Trophoblast cell (in vitro differentiated cells and primary cell): ENCODE data around the gene MC4R.

Experiments
- DNase-seq, 2 donors: peaks; one replicate each; pipeline ENCODE4 v3.0.0-alpha.2; 2016
- H2AFZ ChIP-seq: 2 replicates; pipeline ENCODE4 v1.6.1; 2013; ENCODE audit warnings: low read length, moderate library complexity, mild to moderate bottlenecking; ENCODE audit not compliant: insufficient read depth, poor library complexity
- H2AK5ac ChIP-seq: 2 replicates; pipeline ENCODE4 v1.6.1; 2013; ENCODE audit warnings: mild to moderate bottlenecking, low read length
- H2BK120ac ChIP-seq: 2 replicates; pipeline ENCODE4 v1.6.1; 2013; ENCODE audit warnings: low read length, mild to moderate bottlenecking, moderate library complexity; ENCODE audit not compliant: insufficient read depth, poor library complexity
- H2BK12ac ChIP-seq: 2 replicates; pipeline ENCODE4 v1.6.1; 2013; ENCODE audit warnings: mild to moderate bottlenecking, low read length, moderate library complexity
- H2BK5ac ChIP-seq: 2 replicates; pipeline ENCODE4 v1.6.1; 2013; ENCODE audit warnings: low read length, low read depth, moderate library complexity, mild to moderate bottlenecking; ENCODE audit not compliant: poor library complexity
- H3K14ac ChIP-seq: 2 replicates; pipeline ENCODE4 v1.6.1; 2013; ENCODE audit warnings: mild to moderate bottlenecking, low read length
- H3K18ac ChIP-seq: 2 replicates; pipeline ENCODE4 v1.6.1; 2013; ENCODE audit warnings: mild to moderate bottlenecking, low read length
- H3K23ac ChIP-seq: 2 replicates; pipeline ENCODE4 v1.6.1; 2013; ENCODE audit warnings: low read length
- H3K27ac ChIP-seq: 2 replicates; pipeline ENCODE4 v1.5.1; 2013; ENCODE audit warnings: low read depth, mild to moderate bottlenecking, inconsistent platforms, low read length, moderate library complexity
- H3K27me3 ChIP-seq: 2 replicates; pipeline ENCODE4 v1.6.1; 2013; ENCODE audit warnings: inconsistent platforms, mild to moderate bottlenecking, low read length, moderate library complexity; ENCODE audit not compliant: insufficient read depth
- H3K36me3 ChIP-seq, 2 experiments: 1 replicate in 1 of 2; 2 replicates in 1 of 2; pipeline ENCODE4 v1.6.1; 2013; ENCODE audit warnings: low read length in 2 of 2, mild to moderate bottlenecking in 2 of 2, moderate library complexity in 1 of 2; ENCODE audit not compliant: insufficient read depth in 2 of 2, control insufficient read depth in 1 of 2
- H3K4ac ChIP-seq: 2 replicates; pipeline ENCODE4 v1.6.1; 2013; ENCODE audit warnings: low read depth, mild to moderate bottlenecking, low read length, moderate library complexity
- H3K4me1 ChIP-seq, 2 experiments: 1 replicate in 1 of 2; 2 replicates in 1 of 2; pipeline ENCODE4 v1.6.1; 2013; ENCODE audit warnings: low read length in 2 of 2, mild to moderate bottlenecking in 2 of 2, moderate library complexity in 1 of 2; ENCODE audit not compliant: insufficient read depth in 2 of 2, control insufficient read depth in 1 of 2
- H3K4me2 ChIP-seq: 2 replicates; pipeline ENCODE4 v1.6.1; 2013; ENCODE audit warnings: inconsistent platforms, mild to moderate bottlenecking, low read length, moderate library complexity
- H3K4me3 ChIP-seq: 2 replicates; pipeline ENCODE4 v1.5.1; 2013; ENCODE audit warnings: mild to moderate bottlenecking, low read depth, low read length, inconsistent platforms
- H3K79me1 ChIP-seq: one replicate; pipeline ENCODE4 v1.6.1; 2013; ENCODE audit warnings: low read length
- H3K79me2 ChIP-seq: 2 replicates; pipeline ENCODE4 v1.6.1; 2013; ENCODE audit warnings: low read length, mild to moderate bottlenecking; ENCODE audit not compliant: control insufficient read depth, insufficient read depth, poor library complexity
- H3K9ac ChIP-seq: 2 replicates; pipeline ENCODE4 v1.6.1; 2013; ENCODE audit warnings: mild to moderate bottlenecking, low read length
- H3K9me3 ChIP-seq: 2 replicates; pipeline ENCODE4 v1.6.1; 2013; ENCODE audit warnings: low read depth, mild to moderate bottlenecking, control low read depth, inconsistent platforms, low read length; ENCODE audit not compliant: insufficient read depth
- H4K12ac ChIP-seq: 2 replicates; pipeline ENCODE4 v1.6.1; 2013; ENCODE audit warnings: low read depth, mild to moderate bottlenecking, low read length, moderate library complexity
- H4K8ac ChIP-seq: 2 replicates; pipeline ENCODE4 v1.6.1; 2013; ENCODE audit warnings: low read depth, mild to moderate bottlenecking, low read length, moderate library complexity
- H4K91ac ChIP-seq: one replicate; pipeline ENCODE4 v1.6.1; 2013; ENCODE audit warnings: low read depth, mild to moderate bottlenecking, low read length, moderate library complexity
- WGBS: extraction: QIAGEN DNeasy Blood & Tissue Kit; methylation state at CpG from one replicate; pipeline ENCODE4 v1.1.7; 2013; ENCODE audit warnings: missing lambda C conversion rate; ENCODE audit not compliant: insufficient read length, insufficient coverage; ENCODE audit errors: extremely low coverage; 5-methylcytosine and 5-hydroxymethylcytosine counted together

MC4R gene

GRCh38 chr18:60383893-60384292 lies 11.3 kb upstream of the MC4R start:
- H3K23ac ChIP-seq, result no peak overlapping the region
- DNase-seq, result no peak
- H3K36me3 ChIP-seq, result no peaks in the 10 kb centered on the region
- H3K79me2 ChIP-seq, result no peaks in the 10 kb centered on the region
- no peak overlapping the region for H3K4ac ChIP-seq
- H4K8ac ChIP-seq, result no peak overlapping the region
- WGBS, result no CpG with 5 or more reads among the region's 2 CpGs
- H3K27me3 ChIP-seq, result no peaks in the 10 kb centered on the region
- H2AK5ac ChIP-seq, result no peak overlapping the region
- no peaks in the 10 kb centered on the region for H3K79me1 ChIP-seq
- no peak overlapping the region for H4K91ac ChIP-seq
- no peaks in the 10 kb centered on the region for H3K4me1 ChIP-seq
- no peak overlapping the region for H2BK120ac ChIP-seq
- no peak overlapping the region for H3K14ac ChIP-seq
- H4K12ac ChIP-seq, result no peak overlapping the region
- no peak overlapping the region for H2BK5ac ChIP-seq
- no peaks in the 10 kb centered on the region for H3K9me3 ChIP-seq
- no peak overlapping the region for H3K9ac ChIP-seq
- H3K4me3 ChIP-seq, result no peak overlapping the region
- no peak overlapping the region for H3K18ac ChIP-seq
- no peak overlapping the region for H3K4me2 ChIP-seq
- H3K27ac ChIP-seq, result no peak overlapping the region
- H2AFZ ChIP-seq, result no peak overlapping the region
- no peak overlapping the region for H2BK12ac ChIP-seq

- H4K12ac ChIP-seq, result no peak overlapping the region
- H2BK5ac ChIP-seq, result no peak overlapping the region
- H3K9me3 ChIP-seq, result no peaks in the 10 kb centered on the region
- no CpG with 5 or more reads among the region's 2 CpGs for WGBS
- no peak overlapping the region for H3K27ac ChIP-seq
- no peaks in the 10 kb centered on the region for H3K79me1 ChIP-seq
- H3K9ac ChIP-seq, result no peak overlapping the region
- H4K8ac ChIP-seq, result no peak overlapping the region
- no peak overlapping the region for H3K23ac ChIP-seq
- no peaks in the 10 kb centered on the region for H3K4me1 ChIP-seq
- H3K4ac ChIP-seq, result no peak overlapping the region
- no peak overlapping the region for H2BK120ac ChIP-seq
- H3K18ac ChIP-seq, result no peak overlapping the region
- no peak overlapping the region for H3K14ac ChIP-seq
- H3K4me2 ChIP-seq, result no peak overlapping the region
- H3K27me3 ChIP-seq, result no peaks in the 10 kb centered on the region
- H3K79me2 ChIP-seq, result no peaks in the 10 kb centered on the region
- no peak overlapping the region for H3K4me3 ChIP-seq
- no peak overlapping the region for H2BK12ac ChIP-seq
- DNase-seq, result no peak
- no peaks in the 10 kb centered on the region for H3K36me3 ChIP-seq
- H2AK5ac ChIP-seq, result no peak overlapping the region
- H4K91ac ChIP-seq, result no peak overlapping the region
- no peak overlapping the region for H2AFZ ChIP-seq
Observed at GRCh38 chr18:60377778-60378469, 5.3 kb upstream of the MC4R start.

GRCh38 chr18:60372132-60372531 lies 443 bp downstream of the MC4R start:
- WGBS, result no CpG with 5 or more reads among the region's 4 CpGs
- H3K79me2 ChIP-seq, result no peaks in the 10 kb centered on the region
- no peak overlapping the region for H3K27ac ChIP-seq
- no peak overlapping the region for H2AK5ac ChIP-seq
- no peak overlapping the region for H4K8ac ChIP-seq
- H3K9me3 ChIP-seq, result no peaks in the 10 kb centered on the region
- H3K18ac ChIP-seq, result no peak overlapping the region
- H3K4ac ChIP-seq, result no peak overlapping the region
- H3K79me1 ChIP-seq, result no peaks in the 10 kb centered on the region
- no peaks in the 10 kb centered on the region for H3K4me1 ChIP-seq
- no peak overlapping the region for H2BK12ac ChIP-seq
- H4K91ac ChIP-seq, result no peak overlapping the region
- H2AFZ ChIP-seq, result no peak overlapping the region
- H3K36me3 ChIP-seq, result no peaks in the 10 kb centered on the region
- DNase-seq, result no peak
- no peak overlapping the region for H2BK120ac ChIP-seq
- H2BK5ac ChIP-seq, result no peak overlapping the region
- no peak overlapping the region for H3K14ac ChIP-seq
- no peak overlapping the region for H3K4me3 ChIP-seq
- no peak overlapping the region for H3K23ac ChIP-seq
- no peaks in the 10 kb centered on the region for H3K27me3 ChIP-seq
- H3K9ac ChIP-seq, result no peak overlapping the region
- no peak overlapping the region for H4K12ac ChIP-seq
- H3K4me2 ChIP-seq, result no peak overlapping the region

- Histone ChIP-seq H2AFZ (no peak overlapping the region), H3K4me2 (no peak overlapping the region), H3K4me1 (no peaks in the 10 kb centered on the region), H3K4ac (no peak overlapping the region), H3K23ac (no peak overlapping the region), H3K4me3 (no peak overlapping the region), H2BK120ac (no peak overlapping the region), H4K8ac (no peak overlapping the region), H3K14ac (no peak overlapping the region), H3K27me3 (no peaks in the 10 kb centered on the region), H3K79me1 (no peaks in the 10 kb centered on the region), H3K27ac (no peak overlapping the region), H3K9ac (no peak overlapping the region), H3K36me3 (no peaks in the 10 kb centered on the region), H2BK12ac (no peak overlapping the region), H2BK5ac (no peak overlapping the region), H4K12ac (no peak overlapping the region), H4K91ac (no peak overlapping the region), H3K9me3 (no peaks in the 10 kb centered on the region), H3K79me2 (no peaks in the 10 kb centered on the region), H3K18ac (no peak overlapping the region), H2AK5ac (no peak overlapping the region)
- DNase-seq, result no peak
- no CpG with 5 or more reads among the region's 1 CpG for WGBS
Observed at GRCh38 chr18:60358516-60358915, 14.1 kb downstream of the MC4R start.
